Measurements from ENCODE around the gene CACNB4. TPM values are rescaled to one million over a fixed set of nuclear protein-coding genes. Genes with fewer than 3 reads are reported as not detected.

CACNB4 gene
- total RNA-seq, 1 experiment from 2014 or later: not detected

DNA sequence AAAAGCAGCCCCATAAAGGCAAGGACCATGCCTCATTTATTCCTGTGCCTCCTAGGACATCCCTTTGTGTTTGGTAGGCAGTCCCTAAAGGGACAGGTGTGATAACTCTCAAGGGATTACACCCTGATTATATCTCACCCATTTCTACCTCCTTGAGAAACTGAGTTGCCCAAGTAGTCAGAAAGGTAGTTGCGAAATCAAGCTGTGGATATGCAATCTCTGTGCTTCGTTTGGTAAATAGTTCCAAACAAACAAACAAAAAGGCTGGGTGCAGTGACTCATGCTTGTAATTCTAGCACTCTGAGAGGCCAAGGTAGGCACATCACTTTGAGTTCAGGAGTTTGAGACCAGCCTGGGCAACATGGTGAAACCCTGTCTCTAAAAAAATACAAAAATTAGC, 170.5 kb downstream of the CACNB4 start:
- Histone ChIP-seq H3K9ac (ENCODE audit: low read length) (no peak overlapping the region), H3K36me3 (ENCODE audit: low read depth, low read length) (no peaks in the 10 kb centered on the region)
- DNase-seq: peak; percentile 34

DNA sequence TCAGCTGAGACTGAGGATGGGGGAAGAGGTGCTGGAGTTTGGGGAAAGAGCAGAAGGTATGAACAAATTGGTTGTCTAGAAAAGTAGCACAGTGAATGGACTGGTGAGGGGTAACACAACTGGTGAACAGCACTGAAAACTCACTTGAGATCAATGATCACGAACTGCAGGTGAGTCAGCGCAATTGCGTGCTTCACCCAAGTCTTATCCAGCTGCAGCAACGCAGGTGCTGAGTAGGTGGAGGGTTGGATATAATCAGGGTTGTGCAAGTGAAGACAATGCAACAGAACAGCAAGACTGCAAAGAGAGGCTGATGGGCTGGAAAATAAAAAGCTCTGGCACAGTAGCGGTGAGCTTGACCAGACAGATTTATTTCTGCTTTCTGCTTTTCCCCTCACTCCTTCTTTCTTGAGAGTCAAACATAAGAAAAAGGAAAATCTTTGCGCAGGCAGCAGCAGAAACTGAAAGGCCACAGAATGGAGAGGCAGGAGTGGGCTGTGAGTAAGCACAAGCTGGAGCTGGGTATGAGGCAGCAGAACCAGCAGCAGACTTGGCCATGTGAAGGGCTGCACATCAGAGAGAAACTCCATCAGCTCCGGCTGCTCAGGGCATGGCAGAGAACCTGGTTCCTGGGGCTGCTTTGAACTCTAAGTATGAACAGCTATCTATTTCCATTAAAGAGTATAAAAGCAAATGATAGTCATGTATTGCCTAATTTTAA, 171.2 kb downstream of the CACNB4 start:
- Histone ChIP-seq H4K20me1 (ENCODE audit: low read length) (no peaks in the 10 kb centered on the region), H3K9me3 (ENCODE audit: low read length) (no peaks in the 10 kb centered on the region), H3K36me3 (ENCODE audit: low read depth, low read length) (no peaks in the 10 kb centered on the region), H3K27ac (ENCODE audit: low read length) (no peak overlapping the region), H3K4me1 (ENCODE audit: insufficient read depth, low read length) (no peaks in the 10 kb centered on the region), H3F3A (ENCODE audit: low read length, unreplicated experiment) (no peaks in the 10 kb centered on the region), H3K9me2 (replicated peaks; ENCODE audit: low read length) (no peaks in the 10 kb centered on the region), H3K4me2 (ENCODE audit: low read length) (no peak overlapping the region), H3K4me3 (ENCODE audit: low read length) (no peak overlapping the region), H3K9ac (ENCODE audit: low read length) (no peak overlapping the region), H3K79me2 (ENCODE audit: low read length) (no peaks in the 10 kb centered on the region), H3K27me3 (ENCODE audit: low read length) (peaks cover 58% of the 10 kb centered on the region), H2AFZ (ENCODE audit: low read length) (no peak overlapping the region)
- POLR2A ChIA-PET (ENCODE audit: unreplicated experiment): no interaction called here
- DNase-seq (no peak), ATAC-seq (no peak)
- intact Hi-C loops (cut with micrococcal nuclease): no loop called here
- no TSS peak for BruUV-seq (replicated peaks)
- TF ChIP-seq, protein P1, sequence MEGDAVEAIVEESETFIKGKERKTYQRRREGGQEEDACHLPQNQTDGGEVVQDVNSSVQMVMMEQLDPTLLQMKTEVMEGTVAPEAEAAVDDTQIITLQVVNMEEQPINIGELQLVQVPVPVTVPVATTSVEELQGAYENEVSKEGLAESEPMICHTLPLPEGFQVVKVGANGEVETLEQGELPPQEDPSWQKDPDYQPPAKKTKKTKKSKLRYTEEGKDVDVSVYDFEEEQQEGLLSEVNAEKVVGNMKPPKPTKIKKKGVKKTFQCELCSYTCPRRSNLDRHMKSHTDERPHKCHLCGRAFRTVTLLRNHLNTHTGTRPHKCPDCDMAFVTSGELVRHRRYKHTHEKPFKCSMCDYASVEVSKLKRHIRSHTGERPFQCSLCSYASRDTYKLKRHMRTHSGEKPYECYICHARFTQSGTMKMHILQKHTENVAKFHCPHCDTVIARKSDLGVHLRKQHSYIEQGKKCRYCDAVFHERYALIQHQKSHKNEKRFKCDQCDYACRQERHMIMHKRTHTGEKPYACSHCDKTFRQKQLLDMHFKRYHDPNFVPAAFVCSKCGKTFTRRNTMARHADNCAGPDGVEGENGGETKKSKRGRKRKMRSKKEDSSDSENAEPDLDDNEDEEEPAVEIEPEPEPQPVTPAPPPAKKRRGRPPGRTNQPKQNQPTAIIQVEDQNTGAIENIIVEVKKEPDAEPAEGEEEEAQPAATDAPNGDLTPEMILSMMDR (conservative IDR thresholded peaks at IDR 0.05; ENCODE audit: low read depth, low read length): no peak
- TF ChIP-seq EZH2 (IDR thresholded peaks at IDR 0.05; ENCODE audit: low read length, unreplicated experiment) (no peak), EZH2phosphoT487 (IDR thresholded peaks at IDR 0.05; ENCODE audit: borderline replicate concordance, low read length) (no peak)
- CTCF ChIA-PET: no interaction called here

More for the DNA sequence above, 170.5 kb downstream of the CACNB4 start:
- Histone ChIP-seq H3F3A (ENCODE audit: low read length, unreplicated experiment) (no peaks in the 10 kb centered on the region), H3K27ac (ENCODE audit: low read length) (no peak overlapping the region), H3K4me3 (ENCODE audit: low read length) (no peak overlapping the region), H3K4me2 (ENCODE audit: low read length) (no peak overlapping the region), H3K9me2 (replicated peaks; ENCODE audit: low read length) (no peaks in the 10 kb centered on the region), H2AFZ (ENCODE audit: low read length) (no peak overlapping the region), H4K20me1 (ENCODE audit: low read length) (no peaks in the 10 kb centered on the region), H3K27me3 (ENCODE audit: low read length) (peaks cover 61% of the 10 kb centered on the region), H3K79me2 (ENCODE audit: low read length) (no peaks in the 10 kb centered on the region), H3K9me3 (ENCODE audit: low read length) (no peaks in the 10 kb centered on the region), H3K4me1 (ENCODE audit: insufficient read depth, low read length) (no peaks in the 10 kb centered on the region)
- intact Hi-C loops (cut with micrococcal nuclease): no loop called here
- TF ChIP-seq EZH2 (IDR thresholded peaks at IDR 0.05; ENCODE audit: low read length, unreplicated experiment) (no peak), EZH2phosphoT487 (IDR thresholded peaks at IDR 0.05; ENCODE audit: borderline replicate concordance, low read length) (no peak)
- TF ChIP-seq, protein P1 (conservative IDR thresholded peaks at IDR 0.05; ENCODE audit: low read depth, low read length): no peak
- ChIA-PET POLR2A (ENCODE audit: unreplicated experiment) (no interaction called here), CTCF (no interaction called here)
- ATAC-seq: no peak
- BruUV-seq (replicated peaks): no TSS peak

DNA sequence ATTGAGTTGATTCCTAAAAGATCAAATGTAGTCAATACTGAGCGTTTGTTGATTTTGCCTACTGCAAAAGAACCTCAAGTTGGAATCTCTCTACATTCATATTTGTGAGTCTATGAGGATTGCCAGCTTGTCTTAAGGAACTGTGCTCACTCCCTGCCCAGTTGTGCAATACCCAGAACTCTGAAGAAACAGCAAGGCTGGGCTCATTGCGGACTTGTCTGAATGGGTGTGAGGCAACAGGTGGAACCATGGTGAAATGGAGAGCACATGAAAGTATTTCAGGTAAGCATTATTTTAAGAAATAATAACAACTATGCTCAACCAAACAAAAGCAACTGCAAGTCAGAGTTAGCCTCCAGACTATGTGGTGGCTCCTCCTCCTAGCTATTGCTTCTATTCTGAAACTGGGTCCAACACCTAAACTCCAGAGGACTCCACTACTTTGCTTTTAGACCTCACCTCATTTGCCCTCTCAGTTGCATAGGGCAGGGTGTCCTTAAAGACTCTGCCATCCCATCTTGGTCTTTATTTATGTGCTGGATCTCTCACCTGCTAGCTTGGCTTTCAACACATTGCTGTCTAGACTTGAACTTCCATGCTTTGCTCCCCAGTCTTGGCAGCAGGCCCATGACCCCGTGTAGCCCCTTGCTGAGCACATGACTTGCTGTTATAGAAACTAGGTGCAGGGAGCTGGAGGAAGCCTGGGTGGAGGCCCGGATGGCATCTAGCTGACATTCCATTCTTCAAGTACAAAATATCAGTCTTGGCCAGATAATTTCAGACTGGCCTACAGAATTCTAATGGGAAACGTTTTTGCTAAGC, 175.8 kb downstream of the CACNB4 start:
- Histone ChIP-seq H3K9me2 (replicated peaks; ENCODE audit: low read length) (no peaks in the 10 kb centered on the region), H4K20me1 (ENCODE audit: low read length) (no peaks in the 10 kb centered on the region), H3K4me1 (ENCODE audit: insufficient read depth, low read length) (no peaks in the 10 kb centered on the region), H3K4me2 (ENCODE audit: low read length) (no peak overlapping the region), H2AFZ (ENCODE audit: low read length) (no peak overlapping the region), H3K36me3 (ENCODE audit: low read depth, low read length) (no peaks in the 10 kb centered on the region), H3K27ac (ENCODE audit: low read length) (no peak overlapping the region), H3K27me3 (ENCODE audit: low read length) (peaks cover 46% of the 10 kb centered on the region), H3F3A (ENCODE audit: low read length, unreplicated experiment) (no peaks in the 10 kb centered on the region), H3K79me2 (ENCODE audit: low read length) (no peaks in the 10 kb centered on the region), H3K9ac (ENCODE audit: low read length) (no peak overlapping the region), H3K9me3 (ENCODE audit: low read length) (no peaks in the 10 kb centered on the region), H3K4me3 (ENCODE audit: low read length) (no peak overlapping the region)
- CTCF ChIA-PET: no interaction called here
- intact Hi-C loops (cut with micrococcal nuclease): no loop called here
- POLR2A ChIA-PET (ENCODE audit: unreplicated experiment): no interaction called here
- no TSS peak for BruUV-seq (replicated peaks)
- TF ChIP-seq, protein P1 (conservative IDR thresholded peaks at IDR 0.05; ENCODE audit: low read depth, low read length): no peak
- TF ChIP-seq EZH2 (IDR thresholded peaks at IDR 0.05; ENCODE audit: low read length, unreplicated experiment): no peak
- ATAC-seq (no peak), DNase-seq (no peak)

Data from PC-3 (cell line).